AG20443 (cell line): ENCODE results near the gene TFCP2L1.

Experiments used
- DNase-seq: peaks from one replicate; pipeline ENCODE4 v3.0.0; 2012; ENCODE audit warnings: low spot score, mixed read lengths

The TFCP2L1 gene

GRCh38 chr2:121172456-121172855, 112.5 kb downstream of the TFCP2L1 start:
- no peak for DNase-seq

- DNase-seq = no peak
Observed at GRCh38 chr2:121171625-121172119, 113.3 kb downstream of the TFCP2L1 start.

GRCh38 chr2:121170577-121170976, 114.4 kb downstream of the TFCP2L1 start:
- DNase-seq = no peak

GRCh38 chr2:121167411-121167810, 117.6 kb downstream of the TFCP2L1 start:
- no peak for DNase-seq
